Activated gamma-delta T cell treated with anti-CD3 and anti-CD28 coated beads, Interleukin-2, amount 50 U/mL, for 16 hours (primary cell): Measurements from ENCODE around the gene ZCWPW2.

Source experiments
- DNase-seq: peaks from one replicate; pipeline ENCODE4 v3.0.0-alpha.2; 2020; ENCODE audit warnings: low read depth

Gene ZCWPW2, protein sequence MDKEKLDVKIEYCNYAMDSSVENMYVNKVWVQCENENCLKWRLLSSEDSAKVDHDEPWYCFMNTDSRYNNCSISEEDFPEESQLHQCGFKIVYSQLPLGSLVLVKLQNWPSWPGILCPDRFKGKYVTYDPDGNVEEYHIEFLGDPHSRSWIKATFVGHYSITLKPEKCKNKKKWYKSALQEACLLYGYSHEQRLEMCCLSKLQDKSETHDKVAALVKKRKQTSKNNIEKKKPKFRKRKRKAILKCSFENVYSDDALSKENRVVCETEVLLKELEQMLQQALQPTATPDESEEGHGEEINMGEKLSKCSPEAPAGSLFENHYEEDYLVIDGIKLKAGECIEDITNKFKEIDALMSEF

GRCh38 chr3:28348629-28349468, at the start of gene ZCWPW2, which contains the start of gene AZI2:
Gene ZCWPW2, plus strand, starts transcription at chr3:28348721. Its CDS starts 64,348 bp downstream, at chr3:28413069.
Gene AZI2, minus strand, starts transcription at chr3:28348824. Its CDS starts 8,207 bp downstream, at chr3:28340617.
- peak; percentile 83 for DNase-seq

DNA sequence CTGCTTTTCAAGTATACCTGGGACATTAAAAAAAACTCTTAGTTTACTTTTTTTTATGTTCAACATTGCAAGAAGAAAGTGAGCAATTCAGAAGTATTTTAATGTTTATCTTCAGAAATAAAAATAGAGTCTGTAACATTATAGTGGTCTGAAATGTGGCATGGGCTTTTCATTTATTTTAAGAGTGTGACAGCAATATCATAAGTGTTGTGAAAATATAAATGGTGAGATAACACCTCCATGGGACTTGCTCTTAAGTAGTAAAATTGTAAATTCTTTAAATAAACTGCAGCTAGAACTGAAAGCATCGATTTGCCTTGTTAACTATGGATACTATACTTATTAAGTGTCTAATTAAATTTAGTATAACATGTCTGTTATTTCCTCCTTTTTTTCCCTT, 48.8 kb upstream of the ZCWPW2 start:
- no peak for DNase-seq

DNA sequence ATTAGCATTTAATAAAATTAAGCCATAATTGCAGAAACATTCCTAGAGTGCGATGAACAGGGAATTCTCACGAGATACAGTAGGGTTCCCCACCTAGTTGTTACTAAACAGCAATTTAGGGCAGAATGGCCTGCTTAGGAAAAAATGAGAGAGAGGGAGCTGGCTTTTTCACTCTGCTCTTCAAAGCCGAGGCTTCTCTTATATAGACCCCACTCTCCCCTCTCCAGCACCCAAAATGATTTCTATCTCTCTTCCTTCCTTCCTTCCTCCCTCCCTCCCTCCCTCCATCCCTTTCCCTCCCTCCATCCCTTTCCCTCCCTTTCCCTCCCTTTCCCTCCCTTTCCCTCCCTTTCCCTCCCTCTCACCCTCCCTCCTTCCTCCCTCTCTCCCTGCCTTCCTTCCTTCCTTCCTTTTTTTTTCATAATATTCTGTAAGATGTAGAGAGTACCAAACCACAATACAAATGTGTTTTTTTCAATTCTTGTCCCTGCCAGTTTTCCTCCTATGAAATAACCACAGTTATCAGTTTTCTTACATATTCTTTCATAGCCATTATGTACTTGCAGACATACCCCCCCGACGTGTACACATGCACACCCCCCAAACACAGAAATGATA, 48.1 kb upstream of the ZCWPW2 start:
- no peak for DNase-seq

DNA sequence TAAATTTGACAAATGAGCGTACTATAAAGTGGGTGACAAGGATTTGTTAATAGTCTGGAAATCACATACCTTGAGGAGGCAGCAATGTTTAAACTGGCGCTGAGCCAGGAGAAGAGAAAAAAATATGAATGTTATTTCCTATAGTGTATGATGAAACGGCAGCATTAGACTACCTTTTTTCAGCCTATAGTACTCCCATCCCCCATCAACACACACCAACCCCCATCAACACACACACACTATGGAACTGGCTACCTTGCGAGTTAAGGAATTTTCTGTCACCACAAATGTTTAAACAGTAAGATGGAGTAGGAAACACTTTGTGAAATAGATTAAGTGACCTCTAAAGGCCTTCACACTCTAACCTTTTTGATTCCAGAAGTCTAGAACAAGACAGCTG, 46.8 kb upstream of the ZCWPW2 start:
- DNase-seq = no peak

DNA sequence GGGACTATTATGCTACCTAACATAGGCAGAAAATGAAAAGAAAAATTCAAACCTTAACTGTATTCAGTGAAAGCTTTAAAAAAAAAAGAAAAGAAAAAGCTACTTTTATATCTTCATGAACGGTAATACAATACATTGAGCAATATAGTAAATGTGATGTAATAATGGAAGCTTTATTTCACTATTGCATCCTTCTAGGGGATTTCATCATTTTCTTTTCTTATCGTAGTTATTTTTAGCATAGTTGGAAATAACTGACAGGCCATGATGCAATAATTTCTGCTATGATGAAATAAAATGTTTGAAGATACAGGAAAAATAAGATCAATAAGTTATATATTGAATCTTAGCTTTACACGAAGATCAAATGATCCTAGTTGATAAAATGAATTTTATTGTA, 40.3 kb upstream of the ZCWPW2 start:
- no peak for DNase-seq

DNA sequence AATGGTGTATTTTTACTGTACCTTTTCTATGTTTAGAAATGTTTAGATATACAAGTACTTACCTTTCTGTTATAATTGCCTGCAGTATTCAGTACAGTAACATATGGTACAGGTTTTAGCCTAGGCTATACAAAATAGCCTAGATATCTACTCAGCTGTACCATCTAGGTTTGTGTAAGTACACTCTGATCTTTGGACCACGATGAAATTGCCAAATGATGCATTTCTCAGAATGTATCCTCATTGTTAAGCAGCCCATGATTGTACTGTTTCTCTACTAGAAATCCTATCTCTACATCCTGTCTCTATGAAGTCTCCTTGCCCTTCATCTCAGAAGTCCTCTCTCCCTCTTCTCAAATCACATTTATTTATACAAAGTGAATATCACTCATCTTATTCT, 32.8 kb upstream of the ZCWPW2 start:
- DNase-seq = no peak

DNA sequence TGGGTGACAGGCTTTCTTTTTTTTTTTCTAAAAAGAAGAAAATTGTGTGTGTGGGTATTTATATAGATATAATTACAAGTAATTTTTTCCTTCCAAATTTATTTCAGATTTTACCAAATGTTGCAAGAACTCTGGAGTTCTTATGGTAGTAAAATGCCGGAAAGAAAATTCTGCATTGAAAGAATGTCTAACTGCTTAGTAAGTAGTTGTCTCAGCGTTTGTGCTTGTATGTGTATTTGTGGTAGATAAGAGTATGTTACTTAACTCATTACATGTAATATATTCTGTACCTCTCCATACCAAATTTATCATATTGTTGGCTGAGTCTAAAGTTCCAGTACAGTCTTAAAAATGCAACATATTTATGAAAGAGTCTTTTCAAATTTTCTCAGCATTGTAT, 32.3 kb upstream of the ZCWPW2 start:
- no peak for DNase-seq

DNA sequence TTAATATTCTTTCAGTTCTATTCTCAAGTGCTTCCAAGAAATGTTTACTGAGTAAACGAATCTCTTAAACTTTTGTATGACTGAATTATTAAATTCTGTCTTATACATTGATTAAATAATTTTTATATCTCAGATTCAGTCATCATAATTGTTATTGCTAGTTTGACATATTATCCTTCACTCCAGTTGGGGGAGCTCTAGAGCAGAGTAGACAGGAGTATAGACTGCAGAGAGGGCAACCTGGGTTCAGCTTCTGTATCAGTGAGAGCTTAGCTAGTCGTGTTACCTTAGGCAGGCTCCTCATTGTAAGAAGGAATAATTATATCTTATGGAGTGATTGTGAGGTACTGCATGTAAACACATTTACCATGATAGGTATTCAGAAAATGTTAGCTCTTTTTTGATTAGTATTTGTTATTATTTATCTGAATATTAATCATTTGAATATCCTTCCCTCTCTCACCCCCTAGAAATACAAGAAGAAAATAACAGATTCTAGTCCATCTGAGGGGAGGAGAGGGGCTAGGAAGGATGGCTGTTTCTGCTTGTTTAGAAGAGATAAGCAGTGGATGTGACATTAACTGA, 31.0 kb upstream of the ZCWPW2 start:
- peak; percentile 23 for DNase-seq

GRCh38 chr3:28320981-28321380, 27.5 kb upstream of the ZCWPW2 start:
- DNase-seq = no peak

DNA sequence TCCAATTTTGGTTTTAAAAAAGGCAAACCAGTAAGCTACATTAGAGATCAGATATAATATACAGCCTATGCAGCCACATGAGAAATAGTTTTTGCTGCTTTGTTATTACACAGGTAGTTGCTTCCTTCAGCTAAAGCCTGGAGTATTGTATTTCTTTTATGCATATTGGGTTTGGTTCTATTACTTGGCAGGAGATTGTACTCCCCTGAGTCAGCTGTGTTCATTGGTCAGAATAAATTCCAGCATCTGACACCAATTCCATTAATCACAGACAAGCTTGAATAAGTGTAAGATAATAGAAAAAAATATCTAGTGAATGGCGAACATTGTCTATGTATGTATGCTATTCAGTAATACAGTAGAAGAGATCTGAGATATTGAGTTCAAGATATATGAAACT, 26.1 kb upstream of the ZCWPW2 start:
- DNase-seq = no peak

GRCh38 chr3:28326458-28326926, 22.0 kb upstream of the ZCWPW2 start:
- DNase-seq = peak; percentile 15

GRCh38 chr3:28328188-28329151, 20.1 kb upstream of the ZCWPW2 start:
- DNase-seq = no peak

DNA sequence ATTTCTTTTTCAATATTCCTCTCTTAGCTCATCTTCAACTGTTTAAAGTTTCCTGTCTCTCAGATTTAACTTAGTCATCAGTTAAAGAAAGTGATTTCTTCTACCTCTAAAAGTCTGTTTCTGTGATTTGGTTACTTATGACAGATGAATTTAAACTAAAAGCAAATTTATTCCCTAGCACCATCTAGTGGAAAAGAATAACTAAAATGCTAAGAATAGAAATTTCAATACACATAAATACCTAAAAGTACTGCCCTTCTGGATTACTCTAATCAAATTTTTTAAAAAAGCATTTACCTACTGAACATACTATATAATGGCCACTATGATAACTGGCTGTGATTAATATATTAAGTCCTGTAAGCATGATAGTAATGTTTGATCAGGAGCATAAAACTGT, 14.0 kb upstream of the ZCWPW2 start:
- no peak for DNase-seq

DNA sequence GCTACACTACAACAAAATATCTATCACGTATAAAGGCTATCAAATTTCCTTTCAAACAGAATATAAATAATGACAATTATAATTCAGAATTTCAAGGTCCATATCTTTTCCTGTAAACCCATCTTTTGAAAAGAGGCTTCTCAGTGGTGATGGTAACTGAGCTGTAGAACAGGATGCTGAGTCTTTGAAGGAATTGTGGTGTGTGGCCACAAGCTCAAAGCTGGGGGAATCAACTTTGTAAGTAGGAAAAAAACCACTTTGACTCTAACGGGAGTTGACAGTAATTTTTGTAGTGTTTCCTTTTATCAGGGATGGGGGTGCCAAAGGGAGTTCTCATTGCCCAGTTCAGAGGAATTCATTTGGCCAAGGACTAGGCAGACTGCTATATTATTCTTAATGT, 13.3 kb upstream of the ZCWPW2 start:
- no peak for DNase-seq

DNA sequence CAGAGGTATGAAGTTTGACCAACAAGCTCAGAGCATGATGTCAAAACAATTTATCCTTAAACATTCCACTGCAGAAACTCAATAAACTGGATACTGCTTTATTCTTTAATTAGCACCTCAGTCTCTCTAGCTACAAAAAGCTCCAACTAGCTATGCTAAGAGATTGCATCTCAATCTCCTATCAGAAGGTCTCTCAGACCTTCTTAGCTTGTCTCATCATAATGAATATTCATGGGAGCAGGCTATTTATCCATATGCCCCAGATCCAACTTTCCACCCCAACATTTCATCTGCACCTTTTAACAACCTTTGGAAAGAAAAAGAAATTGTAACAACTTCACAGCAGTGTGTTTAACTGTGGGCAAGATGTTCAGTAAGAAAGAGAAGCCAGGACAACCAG, 11.3 kb upstream of the ZCWPW2 start:
- no peak for DNase-seq

DNA sequence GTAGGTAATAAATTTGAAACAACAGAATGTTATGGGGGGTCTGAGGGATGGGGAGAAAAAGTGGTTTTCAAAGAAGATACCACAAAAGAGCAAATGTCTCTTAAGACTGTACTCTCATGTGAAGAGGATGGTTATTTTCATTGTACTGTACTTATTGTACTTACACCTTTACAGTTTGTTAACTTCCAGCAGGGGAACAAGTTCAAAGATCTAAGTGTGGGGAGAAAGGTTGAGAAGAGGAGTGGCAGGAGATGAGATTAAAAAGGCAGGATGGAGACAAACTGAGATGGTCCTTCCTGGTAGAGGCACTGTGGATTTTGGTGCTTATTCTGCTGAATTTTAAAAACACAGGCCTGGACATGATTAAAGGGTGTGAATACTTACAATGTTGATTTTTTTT, 5.4 kb upstream of the ZCWPW2 start:
- DNase-seq = no peak

- DNase-seq = no peak
These were observed 2.8 kb upstream of the ZCWPW2 start for GRCh38 chr3:28345690-28346089.

- no peak for DNase-seq
These were observed 902 bp upstream of the ZCWPW2 start for GRCh38 chr3:28347374-28348264.

DNA sequence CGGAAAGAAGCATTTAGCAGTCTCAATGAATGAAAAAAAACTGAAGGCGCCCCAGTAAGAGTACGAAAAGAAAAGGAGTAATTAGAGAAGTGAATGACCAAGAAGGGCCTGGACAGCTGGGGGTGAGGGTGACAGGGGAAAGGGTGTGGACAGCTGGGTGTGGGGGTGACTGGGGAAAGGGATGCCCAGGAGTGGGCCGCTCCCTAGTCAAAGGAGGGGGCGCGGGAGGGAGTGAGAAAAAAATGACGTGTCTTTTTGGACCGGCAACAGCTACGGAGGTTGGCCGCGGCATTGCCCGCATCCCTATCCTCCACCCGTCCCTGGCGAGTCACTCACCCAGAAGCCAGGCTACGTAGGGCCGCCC, 274 bp upstream of the ZCWPW2 start:
- DNase-seq = no peak

DNA sequence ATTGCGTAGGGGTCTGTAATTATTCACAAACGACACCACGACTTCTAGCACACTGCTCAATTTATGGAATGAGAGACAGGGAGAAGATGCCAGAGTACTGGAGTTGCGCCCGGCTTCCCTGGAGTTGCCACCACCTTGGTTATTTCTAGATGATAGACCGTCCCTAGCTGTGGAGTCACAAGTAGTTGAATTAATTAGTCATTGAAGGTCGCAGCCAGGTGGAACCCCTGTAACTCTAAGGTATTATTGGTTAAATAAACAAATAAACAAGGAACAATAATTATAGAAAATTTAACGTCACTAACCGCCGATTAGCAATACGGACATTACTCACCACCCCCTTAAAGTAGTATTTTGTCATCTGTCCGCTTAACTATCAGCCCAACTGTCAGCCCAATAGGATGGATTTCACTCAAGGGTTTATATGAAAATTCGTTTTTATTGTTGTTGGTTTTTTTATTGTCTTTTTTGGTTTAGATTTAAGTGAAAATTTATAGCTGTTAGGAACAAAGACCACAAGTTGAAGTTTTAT, 1.0 kb downstream of the ZCWPW2 start:
- no peak for DNase-seq
